ENCODE measurements around the gene MRPL38.

MRPL38 gene

DNA sequence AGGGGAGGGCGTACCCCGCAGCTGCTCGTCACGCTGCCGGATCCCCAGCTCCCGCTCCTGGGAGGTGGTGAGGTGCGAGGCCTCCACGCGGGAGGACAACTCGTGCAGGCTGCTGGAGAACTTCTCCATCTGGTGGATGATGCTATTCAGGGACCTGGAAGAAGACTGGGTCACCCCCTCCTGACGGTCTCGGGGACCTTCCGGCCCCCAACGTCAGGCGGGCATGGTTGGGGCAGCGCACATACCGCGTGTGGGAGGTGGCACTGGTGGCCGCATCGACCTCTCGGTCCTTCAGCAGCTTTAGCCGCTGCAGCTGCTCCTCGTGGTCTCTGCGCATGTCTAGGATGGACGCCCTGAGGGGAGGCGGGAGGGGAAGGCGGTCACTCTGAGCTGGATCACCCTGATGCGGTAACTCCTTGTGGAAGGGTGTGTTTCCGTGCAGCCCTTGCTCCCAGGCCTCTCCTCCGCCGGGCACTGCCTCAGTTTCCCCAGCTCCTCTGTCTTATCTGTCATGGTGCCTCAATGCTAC lies 13.3 kb upstream of the MRPL38 start:
- no peak for DNase-seq

DNA sequence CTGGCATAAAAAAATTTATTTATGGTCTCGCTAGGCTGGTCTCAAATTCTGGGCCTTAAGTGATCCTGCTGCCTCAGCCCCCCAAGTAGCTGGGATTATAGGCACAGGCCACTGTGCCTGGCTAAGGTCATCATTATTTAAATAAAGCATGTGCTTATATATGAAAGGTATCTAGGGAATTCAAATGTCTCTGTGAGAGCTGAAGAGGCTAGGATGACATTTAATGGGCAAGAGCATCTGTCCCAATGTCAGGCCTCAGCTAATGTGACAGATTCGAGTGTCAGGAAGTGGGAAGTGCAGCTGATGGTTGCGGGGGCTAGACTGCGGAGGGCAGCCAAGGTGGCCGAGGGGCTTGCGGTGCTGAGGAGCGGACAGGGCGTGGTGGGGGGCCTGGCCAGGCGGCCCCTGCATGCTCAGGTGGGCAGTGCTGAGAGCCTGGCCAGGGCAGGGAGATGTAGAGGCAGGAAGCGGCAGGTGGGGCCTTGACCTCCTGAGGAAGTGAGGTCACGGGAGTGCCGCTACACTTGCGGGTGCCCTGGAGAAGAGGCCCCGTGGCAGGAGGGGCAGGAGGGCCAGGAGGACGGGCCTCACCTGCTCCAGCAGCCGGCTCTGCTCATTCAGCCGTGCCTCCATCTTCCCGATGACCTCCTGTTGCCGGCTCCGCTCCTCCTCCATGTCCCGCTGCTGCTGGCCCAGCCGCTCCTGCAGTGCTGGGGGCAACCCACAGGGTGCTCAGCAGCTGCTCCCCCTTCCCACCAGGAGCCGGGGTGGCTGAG lies 12.6 kb upstream of the MRPL38 start:
- no peak for DNase-seq

DNA sequence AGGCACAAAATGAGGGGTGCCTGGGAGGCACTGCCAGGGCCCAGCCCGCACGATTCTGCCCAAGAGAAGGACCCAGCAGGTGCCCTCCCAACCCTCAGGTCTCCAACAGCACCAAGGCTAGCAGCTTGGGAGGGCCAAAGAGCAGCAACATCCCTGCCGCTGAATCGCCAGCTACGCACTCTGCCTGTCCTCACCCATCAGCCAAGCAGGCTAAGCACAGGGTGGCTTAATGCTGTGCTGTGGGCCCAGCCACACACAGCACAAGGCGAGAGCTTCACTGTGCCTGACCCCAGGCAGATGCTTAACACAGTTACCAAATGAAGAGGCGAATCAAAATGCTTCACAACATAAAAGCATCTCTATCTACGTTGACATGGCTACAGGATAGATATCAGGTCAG lies 10.6 kb upstream of the MRPL38 start:
- no peak for DNase-seq

- no peak for DNase-seq
Measured at GRCh38 chr17:75914643-75915267, 10.1 kb upstream of the MRPL38 start.

- no peak for DNase-seq
Measured at GRCh38 chr17:75913537-75914210, 9.0 kb upstream of the MRPL38 start.

DNA sequence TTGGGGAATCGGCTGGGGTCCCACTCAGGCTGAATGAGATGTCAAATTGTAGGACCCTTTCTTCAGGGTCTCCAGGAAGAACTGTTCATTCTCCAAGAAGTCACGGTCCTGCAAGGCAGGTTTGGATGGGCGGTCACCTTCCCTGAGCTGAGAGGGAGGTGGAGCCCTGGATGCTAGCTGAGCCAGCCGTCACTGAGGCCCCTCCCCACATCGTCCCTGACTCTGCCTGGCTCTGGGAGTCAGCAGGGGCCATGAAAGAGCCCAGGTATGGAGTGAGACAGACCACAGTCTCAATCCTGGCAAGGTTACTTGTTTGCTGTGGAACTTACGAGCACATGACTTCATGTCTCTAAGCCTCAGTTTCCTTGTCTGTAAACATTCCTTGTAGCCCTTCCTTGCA lies 6.0 kb upstream of the MRPL38 start:
- no peak for DNase-seq

- no peak for DNase-seq
Measured at GRCh38 chr17:75909812-75910274, 5.2 kb upstream of the MRPL38 start.

DNA sequence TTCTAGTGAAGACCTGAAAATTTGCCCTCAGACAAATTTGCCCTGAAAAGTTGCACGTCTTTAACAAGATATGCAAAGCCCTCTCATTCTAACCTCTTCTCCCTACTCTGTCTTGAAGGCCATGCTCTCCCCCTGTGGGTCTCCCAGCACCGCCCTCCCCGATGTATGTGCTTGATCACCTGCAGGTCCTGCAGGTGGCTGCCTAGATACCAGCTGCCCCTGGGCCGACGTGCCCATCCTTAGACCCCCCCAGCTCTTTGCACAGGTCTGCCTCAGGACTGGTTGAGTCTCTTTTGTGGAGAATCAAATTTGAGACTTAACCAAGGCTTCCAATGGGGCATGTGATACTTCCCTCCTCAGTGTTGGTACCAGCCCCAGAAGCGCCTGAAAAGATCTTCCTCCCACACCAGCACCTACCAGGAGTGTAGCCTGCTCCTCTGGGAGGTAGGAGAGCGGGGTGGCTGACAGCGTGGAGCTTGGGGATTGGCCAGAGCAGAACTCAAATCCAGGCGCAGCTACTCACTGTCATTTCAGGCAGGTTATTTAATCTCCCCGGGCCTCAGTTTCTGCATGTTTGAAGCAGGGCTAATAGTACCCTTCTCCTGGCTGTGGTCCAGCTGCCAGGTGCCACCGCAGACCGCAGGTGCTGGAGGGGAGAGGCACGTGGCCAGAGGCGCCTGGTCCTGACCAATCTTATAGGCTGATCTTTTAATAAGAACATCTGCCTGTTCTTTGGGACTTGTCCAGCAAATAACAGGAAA lies 4.5 kb upstream of the MRPL38 start:
- no peak for DNase-seq

GRCh38 chr17:75908201-75908600 lies 3.5 kb upstream of the MRPL38 start:
- DNase-seq, result no peak

- DNase-seq, result no peak
Measured at GRCh38 chr17:75906143-75906884, 1.6 kb upstream of the MRPL38 start.

GRCh38 chr17:75902406-75902805 lies 2.3 kb downstream of the MRPL38 start:
- no peak for DNase-seq

DNA sequence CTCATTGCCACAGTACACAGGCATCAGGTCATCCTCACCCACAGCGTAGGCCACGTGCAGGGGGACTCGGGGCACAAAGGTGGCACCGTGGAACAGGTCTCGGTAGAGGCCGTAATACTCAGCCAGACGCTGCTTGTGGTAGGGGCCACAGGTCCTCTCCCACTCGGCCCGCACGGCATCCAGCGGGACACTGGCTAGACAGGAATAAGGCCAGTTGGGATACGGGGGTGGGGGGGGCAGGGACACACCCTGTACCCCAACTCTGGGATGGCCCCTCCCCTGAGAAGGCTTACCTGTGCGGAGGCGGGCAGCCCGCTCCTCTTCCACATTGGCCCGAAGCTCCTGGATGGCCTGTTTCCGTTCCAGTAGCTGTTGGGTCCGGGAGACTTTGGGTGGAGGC lies 3.0 kb downstream of the MRPL38 start:
- DNase-seq, result no peak

- no peak for DNase-seq
Measured at GRCh38 chr17:75900691-75901533, 3.8 kb downstream of the MRPL38 start.

DNA sequence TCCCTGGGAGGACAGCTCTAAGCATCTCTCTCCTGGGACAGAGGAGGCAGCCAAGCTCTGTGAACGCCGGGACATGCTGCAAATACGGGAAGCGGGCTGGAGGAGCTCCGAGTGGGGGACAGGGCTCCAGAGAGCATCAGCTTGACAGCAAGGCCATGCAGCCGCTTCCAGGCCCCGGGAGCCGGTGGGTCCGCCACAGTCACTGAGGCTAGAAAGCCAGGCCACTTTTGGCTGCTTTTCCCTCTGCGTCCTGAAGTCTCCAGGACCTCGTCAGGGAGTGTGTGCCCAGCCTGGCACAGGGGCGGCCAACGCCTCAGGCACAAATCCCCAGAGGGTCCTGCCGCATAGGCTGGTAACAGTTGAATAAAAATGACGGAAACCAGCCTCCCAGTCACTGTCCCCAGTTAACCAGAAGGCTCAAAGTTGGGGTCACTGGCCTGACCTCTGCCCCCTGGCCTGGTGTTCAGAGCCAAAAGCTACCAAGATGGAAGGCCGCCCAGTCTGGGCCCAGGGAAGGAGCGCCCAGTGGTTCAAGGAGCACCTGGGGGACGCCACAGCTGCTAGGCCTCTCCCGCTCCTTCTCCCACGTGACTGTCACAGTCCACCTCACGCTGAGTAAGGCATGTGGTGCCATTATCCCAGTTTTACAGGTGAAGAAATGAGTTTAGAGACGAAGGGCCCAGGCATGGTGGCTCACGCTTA lies 4.8 kb downstream of the MRPL38 start:
- no peak for DNase-seq

DNA sequence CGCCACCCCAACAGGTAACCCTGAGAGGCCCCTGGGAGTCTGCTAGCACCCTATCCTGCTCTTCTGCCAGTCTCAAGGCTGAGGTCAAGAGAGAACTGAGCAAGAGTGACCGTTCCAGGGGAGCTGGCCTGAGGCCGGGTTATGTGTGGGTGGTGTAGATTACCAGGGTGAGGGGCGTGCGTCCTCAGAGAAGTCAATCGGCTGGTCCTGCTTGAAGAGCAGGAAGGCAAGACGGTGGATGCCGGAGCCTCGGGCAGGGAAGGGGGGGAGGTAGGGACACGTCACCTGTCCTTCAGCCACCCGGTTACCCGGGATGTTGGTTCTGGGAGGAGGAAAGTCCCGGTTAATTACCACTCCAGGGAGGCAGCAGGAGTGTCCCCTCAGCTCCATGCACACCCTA lies 5.3 kb downstream of the MRPL38 start:
- DNase-seq, result no peak

- no peak for DNase-seq
Measured at GRCh38 chr17:75898791-75899190, 5.9 kb downstream of the MRPL38 start.

GRCh38 chr17:75898065-75898464 lies 6.6 kb downstream of the MRPL38 start:
- DNase-seq, result no peak

GRCh38 chr17:75897160-75898019 lies 7.3 kb downstream of the MRPL38 start:
- no peak for DNase-seq

GRCh38 chr17:75896415-75897159 lies 8.1 kb downstream of the MRPL38 start, which contains the start of gene TRIM65:
Gene TRIM65 (minus strand): TSS chr17:75896951. CDS start chr17:75896937, 14 bp downstream.
- peak; percentile 77 for DNase-seq

Measured in fibroblast of skin of abdomen (primary cell).